ENCODE measurements around the gene ASB6. TPM values are rescaled to one million over a fixed set of nuclear protein-coding genes. Genes with fewer than 3 reads are reported as not detected.
A peak's percentile ranks its signal among the peaks of the same experiment; 100 is the strongest.

ASB6 gene
- total RNA-seq, 4 donors from 2014 or later, result 21.8 to 54.2 (median 29.6) TPM

- Histone ChIP-seq H3K36me3 (no peaks in the 10 kb centered on the region), H3K27ac (peak overlapping the region in 1 of 4 donors; percentile 33), H3K4me1 (peaks cover 17 to 32% (median 29%) of the 10 kb centered on the region in 4 donors), H3K4me3 (no peak overlapping the region), H3K27me3 (no peaks in the 10 kb centered on the region), H3K9me3 (no peaks in the 10 kb centered on the region)
- intact Hi-C loops (cut with DNase I; ENCODE audit: low total_unique reads), result loop anchor here (5.0 kb wide), 1 partner anchor 441 kb away; no protein-coding TSS in a partner anchor
- DNase-seq, result no peak
- in situ Hi-C loops (cut with MboI; ENCODE audit: low pct_ligation_motif_present in 1 of 4, low pct_unique_long_range_greater_than_20kb in 1 of 4, low sequenced_read_pairs in 3 of 4), result loop anchor here in 3 of 4 donors (5.0 to 10.0 kb wide), 3 partner anchors 448 to 478 kb away; no protein-coding TSS in a partner anchor
- no peak for TF ChIP-seq POLR2AphosphoS5 (IDR thresholded peaks at IDR 0.05)
- no peak for TF ChIP-seq CTCF (IDR thresholded peaks at IDR 0.05)
- TF ChIP-seq POLR2A (IDR thresholded peaks at IDR 0.05), result no peak
- no peak for TF ChIP-seq EP300 (IDR thresholded peaks at IDR 0.05; ENCODE audit: low read depth)
- WGBS, 2 donors (ENCODE audit: low coverage in 1 of 2), result 71% methylated on average over 12 of the region's 15 CpGs; no CpG with 5 or more reads in 1 of the 2 donors
Observed at GRCh38 chr9:129612815-129613519, 29.0 kb downstream of the ASB6 start.

GRCh38 chr9:129612123-129612522 lies 29.8 kb downstream of the ASB6 start:
- Histone ChIP-seq H3K4me1 (peaks cover 22 to 39% (median 35%) of the 10 kb centered on the region in 4 donors), H3K36me3 (no peaks in the 10 kb centered on the region), H3K4me3 (no peak overlapping the region), H3K27me3 (no peaks in the 10 kb centered on the region), H3K27ac (no peak overlapping the region), H3K9me3 (no peaks in the 10 kb centered on the region)
- no peak for TF ChIP-seq POLR2A (IDR thresholded peaks at IDR 0.05)
- TF ChIP-seq CTCF (IDR thresholded peaks at IDR 0.05), result no peak
- no peak for TF ChIP-seq EP300 (IDR thresholded peaks at IDR 0.05; ENCODE audit: low read depth)
- no peak for TF ChIP-seq POLR2AphosphoS5 (IDR thresholded peaks at IDR 0.05)
- intact Hi-C loops (cut with DNase I; ENCODE audit: low total_unique reads), result loop anchor here (5.0 kb wide), 1 partner anchor 440 kb away; no protein-coding TSS in a partner anchor
- 77% methylated on average over 4 of the region's 7 CpGs; no CpG with 5 or more reads in 1 of the 2 donors for WGBS, 2 donors (ENCODE audit: low coverage in 1 of 2)
- no peak for DNase-seq
- in situ Hi-C loops (cut with MboI; ENCODE audit: low pct_ligation_motif_present in 1 of 4, low pct_unique_long_range_greater_than_20kb in 1 of 4, low sequenced_read_pairs in 3 of 4), result loop anchor here in 3 of 4 donors (5.0 to 10.0 kb wide), 3 partner anchors 447 to 477 kb away; no protein-coding TSS in a partner anchor

DNA sequence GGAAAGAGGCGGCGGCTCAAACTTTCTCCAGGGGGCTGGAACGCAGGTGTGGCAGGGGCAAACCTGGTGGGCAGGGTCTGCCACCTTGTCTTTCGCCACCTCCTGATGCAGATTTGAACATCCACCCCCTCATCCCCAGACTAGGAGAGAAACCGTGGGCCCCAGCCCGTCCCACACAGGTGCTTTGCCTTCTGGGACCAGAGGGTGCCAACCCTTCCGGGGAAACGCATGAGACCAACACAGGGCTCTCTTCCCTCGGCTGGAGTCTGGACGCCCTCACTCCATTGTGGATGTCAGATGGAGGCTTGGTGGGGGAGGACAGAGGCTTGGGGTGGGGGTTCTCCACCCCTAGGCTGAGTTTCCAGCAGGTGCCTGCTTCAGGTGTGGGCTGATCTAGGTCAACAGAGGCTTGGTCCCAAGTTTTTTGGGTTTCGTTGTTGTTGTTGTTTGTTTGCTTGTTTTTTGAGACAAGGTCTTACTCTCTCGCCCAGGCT lies 30.6 kb downstream of the ASB6 start:
- Histone ChIP-seq H3K36me3 (no peaks in the 10 kb centered on the region), H3K4me3 (peak overlapping the region in 2 of 4 donors; percentile 60 to 75), H3K27me3 (no peaks in the 10 kb centered on the region), H3K4me1 (peaks cover 22 to 44% (median 37%) of the 10 kb centered on the region in 4 donors), H3K9me3 (no peaks in the 10 kb centered on the region), H3K27ac (peak overlapping the region in 2 of 4 donors; percentile 92 to 94)
- DNase-seq, result no peak
- in situ Hi-C loops (cut with MboI; ENCODE audit: low pct_ligation_motif_present in 1 of 4, low pct_unique_long_range_greater_than_20kb in 1 of 4, low sequenced_read_pairs in 3 of 4), result loop anchor here in 3 of 4 donors (5.0 to 10.0 kb wide), 3 partner anchors 447 to 477 kb away; no protein-coding TSS in a partner anchor
- peak in 1 of 5 experiments; percentile 42 for TF ChIP-seq CTCF (IDR thresholded peaks at IDR 0.05)
- TF ChIP-seq EP300 (IDR thresholded peaks at IDR 0.05; ENCODE audit: low read depth), result no peak
- no peak for TF ChIP-seq POLR2AphosphoS5 (IDR thresholded peaks at IDR 0.05)
- 27% methylated on average over 12 of the region's 12 CpGs; no CpG with 5 or more reads in 1 of the 2 donors for WGBS, 2 donors (ENCODE audit: low coverage in 1 of 2)
- intact Hi-C loops (cut with DNase I; ENCODE audit: low total_unique reads), result loop anchor here (2.0 to 5.0 kb wide), 2 partner anchors 117 to 439 kb away; no protein-coding TSS in a partner anchor

Measured in transverse colon (tissue), 4 donors.